Mesodermal cell (in vitro differentiated cells): Measurements from ENCODE around the gene ZNF554.
"Not testable (repeated sequence)": the region's sequence is repeated elsewhere in the genome, so short reads cannot be mapped to it uniquely, and the experiment has no call there.

Experiments used
- H3K27ac ChIP-seq: 2 replicates; pipeline ENCODE4 v1.7.0; 2013; ENCODE audit warnings: mild to moderate bottlenecking, low read depth, low read length, moderate library complexity; ENCODE audit not compliant: severe bottlenecking
- H3K36me3 ChIP-seq: 2 replicates; pipeline ENCODE4 v1.7.1; 2013; ENCODE audit warnings: mild to moderate bottlenecking, low read length, moderate library complexity; ENCODE audit not compliant: control insufficient read depth, insufficient read depth
- H3K4me1 ChIP-seq: one replicate; pipeline ENCODE4 v1.7.1; 2013; ENCODE audit warnings: mild to moderate bottlenecking, low read length; ENCODE audit not compliant: insufficient read depth, control insufficient read depth, poor library complexity, severe bottlenecking
- H3K4me3 ChIP-seq: 2 replicates; pipeline ENCODE4 v1.7.0; 2013; ENCODE audit warnings: low read length, control low read depth, mild to moderate bottlenecking; ENCODE audit not compliant: insufficient read depth, poor library complexity, severe bottlenecking; ENCODE audit errors: extremely low read depth
- H3K9me3 ChIP-seq: 2 replicates; pipeline ENCODE4 v1.7.1; 2013; ENCODE audit warnings: mild to moderate bottlenecking, low read length, moderate library complexity; ENCODE audit not compliant: control insufficient read depth
- WGBS, 2 experiments: methylation state at CpG; one replicate each; pipeline ENCODE4 v1.1.5; 2013; ENCODE audit warnings: missing lambda C conversion rate in 2 of 2; ENCODE audit not compliant: insufficient coverage in 2 of 2; 5-methylcytosine and 5-hydroxymethylcytosine counted together

ZNF554 gene

GRCh38 chr19:2816641-2817040 is 3.0 kb upstream of the ZNF554 start:
- Histone ChIP-seq H3K27ac (no peak overlapping the region), H3K36me3 (peaks cover 21% of the 10 kb centered on the region), H3K4me3 (no peak overlapping the region), H3K9me3 (peaks cover 5% of the 10 kb centered on the region), H3K4me1 (no peaks in the 10 kb centered on the region)
- WGBS, 2 experiments, result 98 to 99% methylated on average over 9 to 16 of the region's 16 CpGs

GRCh38 chr19:2817237-2817829 is 2.3 kb upstream of the ZNF554 start:
- 92 to 94% methylated on average over 19 to 21 of the region's 22 CpGs for WGBS, 2 experiments
- not testable (repeated sequence) for H3K27ac ChIP-seq, H3K4me3 ChIP-seq, H3K4me1 ChIP-seq, H3K9me3 ChIP-seq
- peaks cover 16% of the 10 kb centered on the region for H3K36me3 ChIP-seq

- Histone ChIP-seq H3K4me1 (no peaks in the 10 kb centered on the region), H3K36me3 (peaks cover 12% of the 10 kb centered on the region), H3K4me3 (peak overlapping the region; percentile 72), H3K9me3 (peaks cover 5% of the 10 kb centered on the region), H3K27ac (no peak overlapping the region)
- WGBS, 2 experiments, result 5 to 6% methylated on average over 28 to 29 of the region's 36 CpGs
Observed at GRCh38 chr19:2820112-2820702, 539 bp downstream of the ZNF554 start.

GRCh38 chr19:2822846-2823245 is 3.2 kb downstream of the ZNF554 start:
- H3K9me3 ChIP-seq, result peaks cover 10% of the 10 kb centered on the region
- no peak overlapping the region for H3K27ac ChIP-seq
- no peak overlapping the region for H3K4me3 ChIP-seq
- peaks cover 19% of the 10 kb centered on the region for H3K36me3 ChIP-seq
- WGBS, 2 experiments, result 93 to 96% methylated on average over 2 to 4 of the region's 5 CpGs
- no peaks in the 10 kb centered on the region for H3K4me1 ChIP-seq

- WGBS, 2 experiments, result 75 to 88% methylated on average over 4 to 9 of the region's 9 CpGs
- Histone ChIP-seq H3K27ac (no peak overlapping the region), H3K4me1 (no peaks in the 10 kb centered on the region), H3K36me3 (peaks cover 19% of the 10 kb centered on the region), H3K4me3 (no peak overlapping the region), H3K9me3 (peaks cover 16% of the 10 kb centered on the region)
Observed at GRCh38 chr19:2823646-2824045, 4.0 kb downstream of the ZNF554 start.

- no peaks in the 10 kb centered on the region for H3K4me1 ChIP-seq
- H3K4me3 ChIP-seq, result no peak overlapping the region
- H3K27ac ChIP-seq, result no peak overlapping the region
- peaks cover 19% of the 10 kb centered on the region for H3K36me3 ChIP-seq
- peaks cover 16% of the 10 kb centered on the region for H3K9me3 ChIP-seq
- 65 to 92% methylated on average over 8 of the region's 8 CpGs for WGBS, 2 experiments
Observed at GRCh38 chr19:2824129-2824528, 4.5 kb downstream of the ZNF554 start.

GRCh38 chr19:2827022-2827421 is 7.4 kb downstream of the ZNF554 start:
- peaks cover 14% of the 10 kb centered on the region for H3K9me3 ChIP-seq
- WGBS, 2 experiments, result 88 to 94% methylated on average over 2 of the region's 2 CpGs

GRCh38 chr19:2827840-2828489 is 8.3 kb downstream of the ZNF554 start:
- Histone ChIP-seq H3K4me3 (no peak overlapping the region), H3K4me1 (no peaks in the 10 kb centered on the region), H3K27ac (no peak overlapping the region), H3K36me3 (peaks cover 18% of the 10 kb centered on the region), H3K9me3 (peaks cover 15% of the 10 kb centered on the region)
- WGBS, 2 experiments, result 92 to 97% methylated on average over 11 to 13 of the region's 13 CpGs

More at GRCh38 chr19:2827022-2827421, 7.4 kb downstream of the ZNF554 start:
- Histone ChIP-seq H3K4me3 (no peak overlapping the region), H3K36me3 (peaks cover 19% of the 10 kb centered on the region), H3K4me1 (no peaks in the 10 kb centered on the region), H3K27ac (no peak overlapping the region)

- H3K4me3 ChIP-seq, result no peak overlapping the region
- WGBS, 2 experiments, result 94 to 96% methylated on average over 18 of the region's 19 CpGs
- H3K4me1 ChIP-seq, result no peaks in the 10 kb centered on the region
- peaks cover 26% of the 10 kb centered on the region for H3K36me3 ChIP-seq
- no peak overlapping the region for H3K27ac ChIP-seq
- peaks cover 50% of the 10 kb centered on the region for H3K9me3 ChIP-seq
Observed at GRCh38 chr19:2834294-2834871, 14.7 kb downstream of the ZNF554 start.

- Histone ChIP-seq H3K4me1 (no peaks in the 10 kb centered on the region), H3K36me3 (peaks cover 24% of the 10 kb centered on the region), H3K4me3 (no peak overlapping the region), H3K27ac (no peak overlapping the region), H3K9me3 (peaks cover 47% of the 10 kb centered on the region)
- 92 to 100% methylated on average over 1 of the region's 4 CpGs for WGBS, 2 experiments
Observed at GRCh38 chr19:2837430-2837829, 17.8 kb downstream of the ZNF554 start.
